SU-DHL-6 (cell line): ENCODE results near the gene TBC1D22A.

Experiments
- EZH2phosphoT487 ChIP-seq: fragments of 200-600 bp; sonication (generic), shearing (Covaris generic); conservative IDR thresholded peaks from 2 replicates; pipeline ENCODE4 v1.6.1; 2018; ENCODE audit warnings: mild to moderate bottlenecking, antibody characterized with exemption, low read length, moderate library complexity, mixed read lengths
- TF ChIP-seq, protein P1 (sequence below): fragments of 200-600 bp; sonication (generic); IDR thresholded peaks from one replicate; pipeline ENCODE4 v1.5.1; 2017; ENCODE audit warnings: antibody characterized with exemption, mild to moderate bottlenecking, low read length, moderate library complexity; ENCODE audit not compliant: insufficient read depth, poor library complexity, severe bottlenecking

DNA sequence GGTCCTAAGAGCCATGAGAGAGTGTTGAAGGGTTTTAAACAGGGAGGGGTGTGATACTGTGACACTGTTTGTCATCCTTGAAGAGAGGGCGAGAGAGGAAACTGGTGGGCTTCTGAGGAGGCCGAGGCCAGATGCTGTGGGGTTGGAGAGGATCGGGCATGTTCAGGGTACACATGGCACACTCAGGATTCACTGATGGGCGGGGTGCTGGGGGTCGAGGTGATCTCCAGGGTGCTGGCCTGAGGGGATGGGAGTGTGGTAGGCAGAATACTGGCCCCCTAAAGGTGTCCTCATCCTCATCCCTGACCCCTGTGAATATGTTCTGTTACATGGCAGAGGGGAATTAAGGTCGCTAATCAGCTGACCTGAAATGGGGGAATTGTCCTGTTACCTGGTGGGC is 7.3 kb downstream of the TBC1D22A start:
- TF ChIP-seq, protein P1, sequence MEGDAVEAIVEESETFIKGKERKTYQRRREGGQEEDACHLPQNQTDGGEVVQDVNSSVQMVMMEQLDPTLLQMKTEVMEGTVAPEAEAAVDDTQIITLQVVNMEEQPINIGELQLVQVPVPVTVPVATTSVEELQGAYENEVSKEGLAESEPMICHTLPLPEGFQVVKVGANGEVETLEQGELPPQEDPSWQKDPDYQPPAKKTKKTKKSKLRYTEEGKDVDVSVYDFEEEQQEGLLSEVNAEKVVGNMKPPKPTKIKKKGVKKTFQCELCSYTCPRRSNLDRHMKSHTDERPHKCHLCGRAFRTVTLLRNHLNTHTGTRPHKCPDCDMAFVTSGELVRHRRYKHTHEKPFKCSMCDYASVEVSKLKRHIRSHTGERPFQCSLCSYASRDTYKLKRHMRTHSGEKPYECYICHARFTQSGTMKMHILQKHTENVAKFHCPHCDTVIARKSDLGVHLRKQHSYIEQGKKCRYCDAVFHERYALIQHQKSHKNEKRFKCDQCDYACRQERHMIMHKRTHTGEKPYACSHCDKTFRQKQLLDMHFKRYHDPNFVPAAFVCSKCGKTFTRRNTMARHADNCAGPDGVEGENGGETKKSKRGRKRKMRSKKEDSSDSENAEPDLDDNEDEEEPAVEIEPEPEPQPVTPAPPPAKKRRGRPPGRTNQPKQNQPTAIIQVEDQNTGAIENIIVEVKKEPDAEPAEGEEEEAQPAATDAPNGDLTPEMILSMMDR, result no peak
- TF ChIP-seq EZH2phosphoT487, result no peak
